HEK293 (cell line): Measurements from ENCODE around the gene DDR1.
A peak's percentile ranks its signal among the peaks of the same experiment; 100 is the strongest.
"Not testable (repeated sequence)": the region's sequence is repeated elsewhere in the genome, so short reads cannot be mapped to it uniquely, and the experiment has no call there.

Experiments
- ATF2 ChIP-seq: fragments of 450-650 bp; formaldehyde crosslinking; IDR thresholded peaks from 2 replicates; pipeline ENCODE4 v1.5.1; 2016; ENCODE audit warnings: missing biosample characterization, missing genetic modification characterization, low read depth
- CTCF ChIP-seq: fragments of 450-650 bp; formaldehyde crosslinking; IDR thresholded peaks from 2 replicates; pipeline ENCODE4 v1.5.1; 2016; ENCODE audit warnings: missing biosample characterization, missing genetic modification characterization
- YY1 ChIP-seq: fragments of 450-650 bp; formaldehyde crosslinking; IDR thresholded peaks from 2 replicates; pipeline ENCODE4 v1.5.1; 2018; ENCODE audit warnings: missing biosample characterization, missing genetic modification characterization
- YY2 ChIP-seq: fragments of 450-650 bp; formaldehyde crosslinking; IDR thresholded peaks from 2 replicates; pipeline ENCODE4 v1.5.1; 2016; ENCODE audit warnings: missing biosample characterization, missing genetic modification characterization
- ZNF175 ChIP-seq: fragments of 450-650 bp; formaldehyde crosslinking; IDR thresholded peaks from 2 replicates; pipeline ENCODE4 v1.5.1; 2016; ENCODE audit warnings: missing biosample characterization, missing genetic modification characterization
- ZNF18 ChIP-seq: fragments of 450-650 bp; formaldehyde crosslinking; IDR thresholded peaks from 2 replicates; pipeline ENCODE4 v1.5.1; 2016; ENCODE audit warnings: missing biosample characterization, missing genetic modification characterization
- ZNF280D ChIP-seq: fragments of 450-650 bp; formaldehyde crosslinking; IDR thresholded peaks from 2 replicates; pipeline ENCODE4 v1.5.1; 2016; ENCODE audit warnings: missing biosample characterization, missing genetic modification characterization
- ZNF311 ChIP-seq: fragments of 450-650 bp; formaldehyde crosslinking; IDR thresholded peaks from 2 replicates; pipeline ENCODE4 v1.5.1; 2017; ENCODE audit warnings: missing biosample characterization, missing genetic modification characterization, borderline replicate concordance
- ZNF324 ChIP-seq: fragments of 450-650 bp; formaldehyde crosslinking; IDR thresholded peaks from 2 replicates; pipeline ENCODE4 v1.5.1; 2016; ENCODE audit warnings: missing biosample characterization, missing genetic modification characterization
- ZNF423 ChIP-seq: fragments of 450-650 bp; formaldehyde crosslinking; IDR thresholded peaks from 2 replicates; pipeline ENCODE4 v1.5.1; 2016; ENCODE audit warnings: missing biosample characterization, missing genetic modification characterization
- ZNF548 ChIP-seq: fragments of 450-650 bp; formaldehyde crosslinking; IDR thresholded peaks from 2 replicates; pipeline ENCODE4 v1.5.1; 2016; ENCODE audit warnings: missing biosample characterization, missing genetic modification characterization
- TF ChIP-seq, protein P1 (sequence below): fragments of 450-650 bp; formaldehyde crosslinking; IDR thresholded peaks from 2 replicates; pipeline ENCODE4 v1.5.1; 2017; ENCODE audit warnings: missing biosample characterization, missing genetic modification characterization

DNA sequence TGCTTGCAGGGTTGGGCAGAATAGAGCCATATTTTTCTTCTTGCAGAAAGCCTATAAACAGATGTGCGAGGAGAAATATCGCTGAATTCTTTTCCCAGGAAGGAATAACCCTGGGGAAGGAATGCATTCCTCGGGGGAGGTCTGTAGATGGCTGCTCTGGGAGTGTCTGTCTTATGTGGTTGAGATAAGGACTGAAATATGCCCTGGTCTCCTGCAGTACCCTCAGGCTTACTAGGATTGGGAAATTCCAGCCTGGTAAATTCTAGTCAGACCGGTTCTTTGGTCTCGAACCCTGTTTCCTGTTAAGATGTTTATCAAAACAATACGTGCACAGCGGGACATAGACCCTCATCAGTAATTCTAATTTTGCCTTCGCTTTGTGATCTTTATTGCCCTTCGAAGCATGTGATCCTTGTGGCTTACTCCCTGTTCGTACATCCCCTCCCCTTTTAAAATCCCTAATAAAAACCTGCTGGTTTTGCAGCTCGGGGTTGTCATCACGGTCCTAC, 15.0 kb upstream of the DDR1 start:
- not testable (repeated sequence) for TF ChIP-seq ZNF311 (tag by site-specific recombination); CTCF (tag by site-specific recombination); YY2 (tag by site-specific recombination); ZNF18 (tag by site-specific recombination); YY1 (tag by site-specific recombination); ZNF175; ZNF423; ATF2 (tag by site-specific recombination); ZNF324 (tag by site-specific recombination); ZNF548
- TF ChIP-seq, protein P1, sequence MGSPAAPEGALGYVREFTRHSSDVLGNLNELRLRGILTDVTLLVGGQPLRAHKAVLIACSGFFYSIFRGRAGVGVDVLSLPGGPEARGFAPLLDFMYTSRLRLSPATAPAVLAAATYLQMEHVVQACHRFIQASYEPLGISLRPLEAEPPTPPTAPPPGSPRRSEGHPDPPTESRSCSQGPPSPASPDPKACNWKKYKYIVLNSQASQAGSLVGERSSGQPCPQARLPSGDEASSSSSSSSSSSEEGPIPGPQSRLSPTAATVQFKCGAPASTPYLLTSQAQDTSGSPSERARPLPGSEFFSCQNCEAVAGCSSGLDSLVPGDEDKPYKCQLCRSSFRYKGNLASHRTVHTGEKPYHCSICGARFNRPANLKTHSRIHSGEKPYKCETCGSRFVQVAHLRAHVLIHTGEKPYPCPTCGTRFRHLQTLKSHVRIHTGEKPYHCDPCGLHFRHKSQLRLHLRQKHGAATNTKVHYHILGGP (tag by site-specific recombination): not testable (repeated sequence)
- 0 out of 2 replicates have a peak, but pooled peaks have one; percentile 52 for TF ChIP-seq ZNF280D (tag by site-specific recombination)
